ENCODE measurements around the gene SLC40A1. TPM values are rescaled to one million over a fixed set of nuclear protein-coding genes. Genes with fewer than 3 reads are reported as not detected.

The SLC40A1 gene
- total and polyA plus RNA-seq, 2 of the 13 experiments (the other 11 are each of a cell fraction or from before 2014, with no cell fraction given) = 10.6 to 24.9 TPM

- TF ChIP-seq ELF4 (CRISPR knock-in tag; IDR thresholded peaks at IDR 0.05; ENCODE audit: borderline replicate concordance) (no peak), KLF12 (CRISPR knock-in tag; IDR thresholded peaks at IDR 0.05; ENCODE audit: borderline replicate concordance) (no peak), RXRB (CRISPR knock-in tag; IDR thresholded peaks at IDR 0.05; ENCODE audit: borderline replicate concordance) (peak; percentile 54; the same call in 1 of the 2 replicates), SP5 (CRISPR knock-in tag; IDR thresholded peaks at IDR 0.05; ENCODE audit: borderline replicate concordance, low read depth) (no peak), PATZ1 (CRISPR knock-in tag; IDR thresholded peaks at IDR 0.05) (no peak), KLF16 (CRISPR knock-in tag; IDR thresholded peaks at IDR 0.05) (0 out of 4 replicates have a peak, but pooled peaks of 1 of the 2 experiments have one; percentile 24), PPARG (CRISPR knock-in tag; conservative IDR thresholded peaks at IDR 0.05) (0 out of 2 replicates have a peak, but pooled peaks have one; percentile 41), SMYD3 (CRISPR knock-in tag; IDR thresholded peaks at IDR 0.05) (no peak; the same call in 1 of the 2 replicates), RAD51 (IDR thresholded peaks at IDR 0.05; ENCODE audit: borderline replicate concordance) (no peak), POGZ (CRISPR knock-in tag; IDR thresholded peaks at IDR 0.05) (peak; percentile 43; the same call in 1 of the 2 replicates), MIER2 (CRISPR knock-in tag; IDR thresholded peaks at IDR 0.05) (0 out of 2 replicates have a peak, but pooled peaks have one; percentile 15), ZNF256 (CRISPR knock-in tag; conservative IDR thresholded peaks at IDR 0.05) (no peak), GATAD2A (CRISPR knock-in tag; IDR thresholded peaks at IDR 0.05) (0 out of 2 replicates have a peak, but pooled peaks have one; percentile 17), ZMAT3 (CRISPR knock-in tag; conservative IDR thresholded peaks at IDR 0.05) (0 out of 2 replicates have a peak, but pooled peaks have one; percentile 30), ZFP36L1 (CRISPR knock-in tag; IDR thresholded peaks at IDR 0.05) (0 out of 2 replicates have a peak, but pooled peaks have one; percentile 25), MAFG (CRISPR knock-in tag; IDR thresholded peaks at IDR 0.05) (peak; percentile 89), THAP11 (CRISPR knock-in tag; IDR thresholded peaks at IDR 0.05) (no peak), HMG20A (CRISPR knock-in tag; IDR thresholded peaks at IDR 0.05; ENCODE audit: borderline replicate concordance) (0 out of 2 replicates have a peak, but pooled peaks have one; percentile 54), HOMEZ (CRISPR knock-in tag; IDR thresholded peaks at IDR 0.05; ENCODE audit: low read depth) (peak; percentile 26; the same call in 1 of the 2 replicates), KDM4B (CRISPR knock-in tag; IDR thresholded peaks at IDR 0.05) (no peak), MAFK (conservative IDR thresholded peaks at IDR 0.05 in 1 of 2, IDR thresholded peaks at IDR 0.05 in 1 of 2; ENCODE audit: low read length in 2 of 2) (peak; percentile 97 to 98), ATF2 (CRISPR knock-in tag; IDR thresholded peaks at IDR 0.05) (no peak), NCOA5 (CRISPR knock-in tag; IDR thresholded peaks at IDR 0.05) (no peak), SOX6 (IDR thresholded peaks at IDR 0.05) (no peak), SOX6 (CRISPR knock-in tag; IDR thresholded peaks at IDR 0.05) (peak; percentile 45)
- TF ChIP-seq, protein P1, sequence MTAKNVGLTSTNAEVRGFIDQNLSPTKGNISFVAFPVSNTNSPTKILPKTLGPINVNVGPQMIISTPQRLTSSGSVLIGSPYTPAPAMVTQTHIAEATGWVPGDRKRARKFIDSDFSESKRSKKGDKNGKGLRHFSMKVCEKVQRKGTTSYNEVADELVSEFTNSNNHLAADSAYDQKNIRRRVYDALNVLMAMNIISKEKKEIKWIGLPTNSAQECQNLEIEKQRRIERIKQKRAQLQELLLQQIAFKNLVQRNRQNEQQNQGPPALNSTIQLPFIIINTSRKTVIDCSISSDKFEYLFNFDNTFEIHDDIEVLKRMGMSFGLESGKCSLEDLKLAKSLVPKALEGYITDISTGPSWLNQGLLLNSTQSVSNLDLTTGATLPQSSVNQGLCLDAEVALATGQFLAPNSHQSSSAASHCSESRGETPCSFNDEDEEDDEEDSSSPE (CRISPR knock-in tag; IDR thresholded peaks at IDR 0.05) = no peak
These were observed 31.7 kb downstream of the SLC40A1 start (continued) for GRCh38 chr2:189548666-189549448.
